ENCODE data around the gene DGKH. TPM values are rescaled to one million over a fixed set of nuclear protein-coding genes. Genes with fewer than 3 reads are reported as not detected.

The DGKH gene
- total and polyA plus RNA-seq, 11 donors, result 1.8 to 13.1 (median 7.4) TPM

DNA sequence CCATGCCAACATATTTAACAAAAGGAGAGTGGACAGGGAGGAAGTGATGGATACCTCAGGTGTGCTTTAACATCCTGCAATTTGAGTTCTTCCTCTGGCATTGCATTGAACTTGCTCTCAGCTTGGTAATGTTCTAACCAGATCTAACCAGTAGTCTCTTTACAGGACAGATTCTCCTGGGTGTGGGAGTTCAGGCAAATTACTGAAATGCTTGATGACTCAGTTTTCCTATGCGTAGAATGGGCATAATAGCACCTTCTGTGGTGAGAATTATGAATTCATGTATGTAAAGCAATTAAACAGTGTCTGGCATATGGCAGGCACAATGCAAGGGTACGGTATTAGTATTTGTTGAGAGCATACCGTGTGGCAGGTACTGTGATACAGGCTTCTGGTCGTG lies 227.1 kb downstream of the DGKH start:
- DNase-seq, result no peak
- Histone ChIP-seq H3K27ac (peak overlapping the region in 1 of 12 donors; percentile 58), H3K9me3 (peaks cover 0 to 2% (median 0%) of the 10 kb centered on the region in 12 donors), H3K4me1 (peaks cover 0 to 56% (median 20%) of the 10 kb centered on the region in 12 donors), H3K36me3 (no peaks in the 10 kb centered on the region), H3K4me3 (no peak overlapping the region), H3K27me3 (no peaks in the 10 kb centered on the region)
- no peak for ATAC-seq
- intact Hi-C loops (cut with DNase I), result no loop called here
- 96 to 98% (median 97%) methylated on average over 4 of the region's 4 CpGs for WGBS, 4 donors
- no peak for TF ChIP-seq POLR2A (IDR thresholded peaks at IDR 0.05)
- TF ChIP-seq, protein P1, sequence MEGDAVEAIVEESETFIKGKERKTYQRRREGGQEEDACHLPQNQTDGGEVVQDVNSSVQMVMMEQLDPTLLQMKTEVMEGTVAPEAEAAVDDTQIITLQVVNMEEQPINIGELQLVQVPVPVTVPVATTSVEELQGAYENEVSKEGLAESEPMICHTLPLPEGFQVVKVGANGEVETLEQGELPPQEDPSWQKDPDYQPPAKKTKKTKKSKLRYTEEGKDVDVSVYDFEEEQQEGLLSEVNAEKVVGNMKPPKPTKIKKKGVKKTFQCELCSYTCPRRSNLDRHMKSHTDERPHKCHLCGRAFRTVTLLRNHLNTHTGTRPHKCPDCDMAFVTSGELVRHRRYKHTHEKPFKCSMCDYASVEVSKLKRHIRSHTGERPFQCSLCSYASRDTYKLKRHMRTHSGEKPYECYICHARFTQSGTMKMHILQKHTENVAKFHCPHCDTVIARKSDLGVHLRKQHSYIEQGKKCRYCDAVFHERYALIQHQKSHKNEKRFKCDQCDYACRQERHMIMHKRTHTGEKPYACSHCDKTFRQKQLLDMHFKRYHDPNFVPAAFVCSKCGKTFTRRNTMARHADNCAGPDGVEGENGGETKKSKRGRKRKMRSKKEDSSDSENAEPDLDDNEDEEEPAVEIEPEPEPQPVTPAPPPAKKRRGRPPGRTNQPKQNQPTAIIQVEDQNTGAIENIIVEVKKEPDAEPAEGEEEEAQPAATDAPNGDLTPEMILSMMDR (IDR thresholded peaks at IDR 0.05), result no peak

DNA sequence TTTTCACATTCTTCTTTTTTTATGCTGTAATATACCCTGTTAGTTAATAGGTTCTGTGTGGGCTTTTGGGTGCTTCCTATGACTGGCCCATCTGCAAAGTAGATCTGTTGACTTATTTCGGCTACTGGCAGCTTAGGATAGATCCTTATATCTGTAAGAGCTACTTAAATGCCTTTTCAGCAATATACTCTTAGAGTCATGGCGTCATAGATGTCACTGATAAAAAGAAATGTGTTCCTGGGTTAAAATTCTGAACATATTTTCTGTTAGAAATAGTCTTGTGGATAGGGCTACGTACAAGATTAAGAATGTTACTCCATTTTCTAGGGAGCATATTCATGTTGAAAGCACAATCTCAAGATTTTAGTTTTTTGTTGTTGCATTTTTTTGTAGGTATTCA lies 228.2 kb downstream of the DGKH start:
- Histone ChIP-seq H3K4me1 (peaks cover 0 to 51% (median 17%) of the 10 kb centered on the region in 12 donors), H3K27me3 (no peaks in the 10 kb centered on the region), H3K27ac (no peak overlapping the region), H3K36me3 (no peaks in the 10 kb centered on the region), H3K4me3 (no peak overlapping the region), H3K9me3 (no peaks in the 10 kb centered on the region)
- TF ChIP-seq, protein P1 (IDR thresholded peaks at IDR 0.05), result no peak
- no peak for TF ChIP-seq POLR2A (IDR thresholded peaks at IDR 0.05)
- ATAC-seq (no peak), DNase-seq (no peak)
- intact Hi-C loops (cut with DNase I), result no loop called here
- WGBS, 4 donors, result 92 to 95% (median 93%) methylated on average over 3 of the region's 3 CpGs

- ATAC-seq (no peak), DNase-seq (no peak)
- TF ChIP-seq, protein P1 (IDR thresholded peaks at IDR 0.05), result no peak
- no peak for TF ChIP-seq POLR2A (IDR thresholded peaks at IDR 0.05)
- Histone ChIP-seq H3K4me1 (peaks cover 0 to 47% (median 16%) of the 10 kb centered on the region in 12 donors), H3K27ac (no peak overlapping the region), H3K9me3 (no peaks in the 10 kb centered on the region), H3K27me3 (no peaks in the 10 kb centered on the region), H3K36me3 (no peaks in the 10 kb centered on the region), H3K4me3 (no peak overlapping the region)
- intact Hi-C loops (cut with DNase I), result no loop called here
- whole genome bisulfite sequencing, 4 donors, result 90 to 93% (median 93%) methylated on average over 7 of the region's 7 CpGs
These were observed 229.3 kb downstream of the DGKH start for GRCh38 chr13:42277618-42278276.

GRCh38 chr13:42279080-42279479 lies 230.6 kb downstream of the DGKH start:
- ATAC-seq (peak in 2 of 4 donors; percentile 12 to 24), DNase-seq (no peak)
- Histone ChIP-seq H3K4me3 (no peak overlapping the region), H3K36me3 (no peaks in the 10 kb centered on the region), H3K27ac (peak overlapping the region in 1 of 12 donors; percentile 65), H3K9me3 (no peaks in the 10 kb centered on the region), H3K27me3 (no peaks in the 10 kb centered on the region), H3K4me1 (peaks cover 0 to 44% (median 9%) of the 10 kb centered on the region in 12 donors)
- TF ChIP-seq POLR2A (IDR thresholded peaks at IDR 0.05), result no peak
- TF ChIP-seq, protein P1 (IDR thresholded peaks at IDR 0.05), result no peak
- WGBS, 4 donors, result 87 to 90% (median 88%) methylated on average over 6 of the region's 6 CpGs
- intact Hi-C loops (cut with DNase I), result no loop called here
